22Rv1 (cell line): ENCODE measurements around the gene SERINC2.

ENCODE experiments used
- H3K27ac ChIP-seq: fragments of 450-650 bp; 2 replicates; pipeline ENCODE4 v1.5.1; 2017
- CTCF ChIP-seq: fragments of 450-650 bp; IDR thresholded peaks from 2 replicates; pipeline ENCODE4 v1.5.1; 2017; ENCODE audit warnings: mild to moderate bottlenecking
- ZFX ChIP-seq: fragments of 450-650 bp; IDR thresholded peaks from 2 replicates; pipeline ENCODE4 v1.6.1; 2017; ENCODE audit warnings: antibody characterized with exemption, borderline replicate concordance

Gene SERINC2

GRCh38 chr1:31398246-31398645, 14.8 kb upstream of the SERINC2 start:
- H3K27ac ChIP-seq = no peak overlapping the region

DNA sequence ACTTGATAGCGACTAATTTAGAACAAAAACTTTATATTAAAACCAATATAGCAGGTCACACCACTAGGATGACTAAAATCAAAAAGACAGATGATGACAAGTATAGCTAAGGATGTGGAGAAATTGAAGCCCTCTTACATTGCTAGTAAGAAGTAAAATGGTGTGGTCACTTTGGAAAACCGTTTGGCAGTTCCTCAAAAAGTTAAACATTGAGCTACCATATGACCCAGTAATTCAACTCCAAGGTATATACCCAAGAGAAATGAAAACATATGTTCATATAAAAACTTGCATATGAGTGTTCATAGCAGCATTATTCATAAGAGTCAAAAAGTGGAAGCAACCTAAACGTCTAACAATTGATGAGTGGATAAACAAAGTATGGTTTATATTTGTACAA, 13.0 kb upstream of the SERINC2 start:
- TF ChIP-seq ZFX (no peak), CTCF (no peak)
- H3K27ac ChIP-seq = no peak overlapping the region

More at GRCh38 chr1:31398246-31398645, 14.8 kb upstream of the SERINC2 start:
- no peak for TF ChIP-seq CTCF

DNA sequence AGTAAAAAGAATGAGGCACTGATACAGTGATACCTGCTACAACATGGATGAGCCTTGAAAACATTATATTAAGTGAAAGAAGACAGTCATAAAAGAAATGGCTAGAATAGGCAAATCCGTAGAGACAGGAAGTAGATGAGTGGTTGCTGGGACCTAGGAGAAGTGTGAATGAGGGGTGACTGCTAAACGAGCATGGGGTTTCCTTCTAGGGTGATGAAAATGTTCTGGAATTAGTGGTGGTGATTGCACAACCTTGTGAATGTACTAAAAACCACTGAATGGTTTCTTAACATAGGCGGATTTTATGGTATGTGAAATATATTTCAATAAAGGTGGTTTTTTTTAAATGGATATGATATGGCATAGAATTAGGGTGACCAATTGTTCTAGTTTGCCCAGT, 12.6 kb upstream of the SERINC2 start:
- no peak overlapping the region for H3K27ac ChIP-seq
- TF ChIP-seq CTCF = no peak

DNA sequence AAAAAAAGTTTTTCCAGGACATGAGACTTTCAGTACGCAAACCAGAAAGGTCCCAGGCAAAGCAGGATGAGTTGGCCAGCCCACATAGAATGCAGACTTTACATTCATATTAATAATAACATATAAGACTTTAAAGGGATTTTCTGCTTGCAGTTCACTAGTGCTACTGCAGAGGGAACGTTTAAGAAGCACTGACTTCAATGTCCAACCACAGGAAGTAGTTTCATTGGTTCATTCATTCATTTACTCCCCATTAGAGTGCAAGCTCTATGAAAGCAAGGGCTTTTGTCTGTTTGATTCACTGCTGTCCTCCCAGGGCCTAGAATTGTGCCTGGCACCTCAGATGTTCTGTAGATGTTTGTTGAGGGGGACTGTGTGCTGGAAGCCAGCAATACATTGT, 11.8 kb upstream of the SERINC2 start:
- no peak for TF ChIP-seq ZFX
- TF ChIP-seq CTCF = no peak
- H3K27ac ChIP-seq = no peak overlapping the region

- TF ChIP-seq ZFX (no peak), CTCF (no peak)
- H3K27ac ChIP-seq = no peak overlapping the region
Measured at GRCh38 chr1:31405578-31406245, 7.3 kb upstream of the SERINC2 start.

GRCh38 chr1:31407029-31407626, 5.9 kb upstream of the SERINC2 start:
- TF ChIP-seq CTCF (no peak), ZFX (no peak)

DNA sequence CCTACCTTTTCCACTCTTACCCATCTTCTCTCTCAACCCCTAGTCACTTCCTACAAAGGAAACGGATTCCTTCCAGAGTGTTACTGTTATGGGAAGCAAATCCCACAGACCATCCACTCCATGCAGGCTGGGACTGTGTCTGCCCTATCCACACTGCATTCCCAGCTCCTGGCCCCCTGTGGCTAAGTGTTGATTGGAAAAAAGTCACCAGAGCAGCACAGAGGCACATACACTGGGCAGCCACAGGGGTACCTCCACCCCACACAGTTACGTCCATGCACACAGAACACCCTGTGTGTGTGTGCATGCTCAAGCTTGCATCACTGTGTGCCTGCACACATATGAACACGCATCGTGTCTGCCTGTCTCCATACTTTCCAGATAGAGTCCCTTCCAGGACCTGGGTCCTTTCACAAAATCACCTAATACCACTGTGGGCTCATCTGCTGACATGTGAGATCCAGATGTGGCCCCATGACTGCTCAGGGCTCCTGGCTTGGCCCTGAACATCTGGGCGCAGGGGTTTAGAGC, 4.2 kb upstream of the SERINC2 start:
- TF ChIP-seq CTCF = no peak
- no peak for TF ChIP-seq ZFX
- no peak overlapping the region for H3K27ac ChIP-seq

More at GRCh38 chr1:31407029-31407626, 5.9 kb upstream of the SERINC2 start:
- no peak overlapping the region for H3K27ac ChIP-seq
